A673 (cell line): Measurements from ENCODE around the gene TSSK6.

Experiments used
- CTCF ChIP-seq: fragments of 300-800, 200-600 bp; sonication (generic); conservative IDR thresholded peaks from 2 replicates; pipeline ENCODE4 v1.5.1; 2017; ENCODE audit warnings: low read depth, mild to moderate bottlenecking, antibody characterized with exemption, low read length, moderate library complexity, mixed read lengths
- EZH2 ChIP-seq: fragments of 200-600 bp; sonication (generic); IDR thresholded peaks from 2 replicates; pipeline ENCODE4 v1.6.1; 2017; ENCODE audit warnings: borderline replicate concordance, low read depth, mild to moderate bottlenecking, mixed read lengths, antibody characterized with exemption, low read length; ENCODE audit not compliant: poor library complexity, severe bottlenecking

DNA sequence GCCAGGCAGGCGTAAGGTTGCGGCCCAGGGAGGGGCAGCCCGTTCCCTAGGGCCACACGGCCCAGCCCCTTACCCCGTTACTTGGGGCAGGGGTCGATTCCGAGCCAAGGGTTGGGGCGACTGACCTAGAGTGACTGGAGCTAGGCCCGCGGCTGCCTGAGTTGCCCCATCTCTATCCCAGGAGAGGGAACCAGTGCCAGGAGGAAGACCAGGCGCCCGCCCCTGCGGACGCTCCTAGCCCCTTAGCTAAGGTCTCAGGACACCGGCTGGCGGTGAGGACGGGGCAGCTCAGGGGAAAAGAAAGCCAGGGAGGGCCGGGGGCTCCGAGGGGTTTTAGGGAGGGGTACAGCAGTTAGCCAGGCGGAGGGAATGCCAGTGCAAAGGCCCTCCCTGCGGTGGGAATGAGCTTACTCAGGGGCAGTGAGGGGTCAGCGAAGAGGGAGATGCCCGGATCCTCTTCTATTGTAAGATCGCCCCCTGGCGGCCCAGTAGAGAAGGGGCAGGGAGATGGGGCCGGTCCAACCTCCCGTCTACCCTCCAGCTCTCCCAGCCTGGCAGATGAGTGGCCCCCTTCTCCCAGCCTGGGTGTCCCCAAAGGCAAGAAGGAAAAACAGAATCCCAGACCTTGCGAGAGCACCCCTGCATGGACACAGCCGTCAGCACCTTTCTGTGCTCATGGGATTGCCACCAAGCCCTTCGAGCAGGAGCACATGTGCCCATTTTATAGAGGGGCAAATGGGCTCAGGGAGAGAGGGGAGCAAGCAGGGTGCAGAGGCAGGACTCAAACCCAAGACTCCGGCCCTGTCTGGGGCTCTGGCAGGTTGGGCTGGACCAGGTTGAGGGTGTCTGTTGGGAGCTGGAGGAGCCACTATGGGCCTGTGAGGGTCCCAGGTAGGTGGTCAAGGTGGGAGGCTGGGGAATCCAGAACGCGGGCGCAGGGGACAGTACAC, 39.0 kb upstream of the TSSK6 start:
- TF ChIP-seq CTCF (peak; percentile 84), EZH2 (no peak)
